Stimulated activated CD8-positive, alpha-beta memory T cell treated with anti-CD3 and anti-CD28 coated beads, Interleukin-4, amount 100 ng/mL, for 4 hours (primary cell): ENCODE results near the gene FAM32A.

ENCODE experiments used
- DNase-seq, 2 donors: peaks; one replicate each; pipeline ENCODE4 v3.0.0-alpha.2; 2020; ENCODE audit warnings: low read depth in 2 of 2, low spot score in 1 of 2

The FAM32A gene

GRCh38 chr19:16201011-16201391 is 15.8 kb downstream of the FAM32A start:
- no peak for DNase-seq

GRCh38 chr19:16202320-16203255 is 17.4 kb downstream of the FAM32A start:
- no peak for DNase-seq

- no peak for DNase-seq
Measured at GRCh38 chr19:16203256-16204004, 18.2 kb downstream of the FAM32A start.

- no peak for DNase-seq
Measured at GRCh38 chr19:16204005-16204294, 18.7 kb downstream of the FAM32A start.

DNA sequence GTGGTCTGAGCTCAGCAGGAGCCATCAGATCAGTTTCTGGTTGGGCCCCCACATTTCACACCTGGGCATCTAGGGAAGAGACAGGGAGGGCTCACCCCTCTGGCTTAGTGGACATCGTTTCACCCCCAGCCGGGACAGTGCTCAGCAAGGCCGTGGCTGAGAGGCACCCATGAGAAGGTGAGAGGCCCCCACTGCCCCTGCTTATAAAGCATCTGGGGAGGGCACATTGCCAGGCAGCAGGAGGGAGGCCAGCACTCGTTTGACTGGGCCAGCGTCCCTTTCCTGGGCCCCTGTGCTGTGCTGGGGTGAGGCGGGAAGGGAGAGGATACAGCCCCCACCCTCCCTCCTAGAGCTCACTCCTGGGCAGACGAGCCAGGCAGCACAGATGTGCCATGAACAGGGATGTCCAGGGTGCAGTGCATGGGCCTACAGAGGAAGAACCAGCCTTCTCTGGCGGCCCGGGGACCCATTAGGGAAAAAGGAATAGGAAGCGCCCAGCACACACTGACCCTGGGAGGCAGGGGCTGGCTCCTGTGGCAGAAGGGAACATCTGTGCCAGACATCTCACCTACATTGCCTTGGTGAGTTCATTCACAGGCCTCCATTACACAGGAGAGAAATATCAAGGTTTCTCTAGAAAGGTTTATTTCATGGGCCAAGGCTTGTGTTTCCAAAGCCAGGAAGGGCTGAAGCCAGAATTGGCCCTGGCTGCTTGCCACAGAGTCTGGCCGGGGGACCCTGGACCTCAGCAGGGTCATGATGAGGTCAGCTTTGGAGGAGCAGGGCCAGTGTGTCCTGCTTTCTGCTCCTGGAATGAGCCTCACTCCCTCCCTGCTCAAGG is 20.2 kb downstream of the FAM32A start:
- DNase-seq = no peak

GRCh38 chr19:16206046-16206605 is 20.9 kb downstream of the FAM32A start:
- no peak for DNase-seq

DNA sequence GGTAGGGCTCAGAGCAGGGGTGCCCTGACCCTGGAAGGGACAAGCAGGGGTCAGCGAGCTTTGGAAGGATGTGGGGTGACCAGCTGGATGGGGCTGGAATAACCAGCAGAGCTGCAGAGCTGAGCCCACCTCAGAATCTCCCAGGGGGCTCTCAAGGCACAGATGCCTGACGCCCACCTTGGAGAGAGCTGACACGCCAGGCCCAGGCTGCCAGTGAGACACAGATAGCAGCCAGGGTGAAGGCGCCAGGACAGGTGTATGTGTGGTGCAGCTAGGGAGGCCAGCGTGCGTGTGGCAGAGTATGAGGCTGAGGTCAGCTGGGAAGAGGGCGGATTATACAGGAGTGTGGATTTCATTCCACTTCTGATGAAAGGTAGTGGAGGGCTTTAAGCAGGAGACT is 21.4 kb downstream of the FAM32A start:
- no peak for DNase-seq

DNA sequence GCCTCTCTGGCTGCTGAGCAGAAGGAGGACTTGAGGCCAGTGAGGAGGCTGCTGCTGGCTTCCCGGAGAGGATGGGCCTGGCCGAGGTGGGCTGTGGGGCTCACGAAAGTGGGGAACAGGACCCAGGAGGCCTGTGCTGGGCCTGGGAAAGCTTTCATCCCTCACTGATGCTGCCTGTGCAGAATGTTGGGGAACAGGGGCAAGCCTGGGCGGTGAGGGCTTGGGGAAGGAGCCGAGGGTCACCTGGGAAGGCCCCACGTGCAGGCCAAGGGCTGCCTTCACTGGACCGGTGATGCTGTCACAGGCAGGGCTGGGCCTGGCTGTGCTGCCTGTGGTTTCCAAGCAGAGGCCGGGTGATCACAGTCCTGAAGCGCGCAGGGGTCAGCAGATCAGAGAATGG is 21.9 kb downstream of the FAM32A start:
- no peak for DNase-seq

DNA sequence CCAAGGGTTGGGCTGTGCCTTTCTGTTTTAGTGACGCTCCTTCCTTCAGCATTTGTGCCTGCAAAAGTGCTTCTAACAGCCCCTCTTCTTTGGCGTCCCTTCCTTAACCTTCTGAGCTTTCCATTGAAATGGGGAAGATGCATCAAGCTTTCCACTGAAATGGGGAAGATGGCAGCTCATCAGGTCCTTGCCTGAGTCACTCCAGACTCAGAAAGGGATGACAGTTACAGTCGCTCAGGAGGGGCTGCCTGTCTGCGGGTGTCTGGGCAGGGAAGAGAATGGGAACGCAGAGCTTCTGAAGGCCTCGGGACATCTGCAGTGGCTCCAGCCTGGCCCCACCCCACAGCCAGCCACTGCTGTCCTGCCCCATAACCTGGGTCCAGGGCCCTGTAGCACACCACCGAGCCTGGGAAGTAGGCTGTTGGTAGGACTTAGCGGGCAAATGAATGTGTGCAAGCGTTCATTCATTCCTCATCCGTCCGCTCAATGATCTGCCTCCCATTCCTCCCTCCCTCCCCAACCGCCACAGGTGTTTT is 22.3 kb downstream of the FAM32A start:
- DNase-seq = no peak

- no peak for DNase-seq
Measured at GRCh38 chr19:16208064-16208759, 23.0 kb downstream of the FAM32A start.

GRCh38 chr19:16208847-16209665 is 23.8 kb downstream of the FAM32A start:
- no peak for DNase-seq

GRCh38 chr19:16210168-16210567 is 25.0 kb downstream of the FAM32A start:
- no peak for DNase-seq

DNA sequence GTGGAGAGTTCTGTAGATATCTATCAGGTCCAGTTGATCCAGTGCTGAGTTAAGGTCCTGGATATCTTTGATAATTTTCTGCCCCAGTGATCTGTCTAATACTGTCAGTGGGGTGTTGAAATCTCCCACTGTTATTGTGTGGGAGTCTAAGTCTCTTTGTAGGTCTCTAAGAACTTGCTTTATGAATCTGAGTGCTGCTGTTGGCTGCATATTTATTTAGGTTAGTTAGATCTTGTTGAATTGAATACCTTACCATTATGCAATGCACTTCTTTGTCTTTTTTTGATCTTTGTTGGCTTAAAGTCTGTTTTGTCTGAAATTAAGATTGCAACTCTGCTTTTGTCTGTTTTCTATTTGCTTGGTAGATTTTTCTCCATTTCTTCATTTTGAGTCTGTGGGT is 27.9 kb downstream of the FAM32A start:
- no peak for DNase-seq

- DNase-seq = no peak
Measured at GRCh38 chr19:16216744-16217670, 31.8 kb downstream of the FAM32A start.

DNA sequence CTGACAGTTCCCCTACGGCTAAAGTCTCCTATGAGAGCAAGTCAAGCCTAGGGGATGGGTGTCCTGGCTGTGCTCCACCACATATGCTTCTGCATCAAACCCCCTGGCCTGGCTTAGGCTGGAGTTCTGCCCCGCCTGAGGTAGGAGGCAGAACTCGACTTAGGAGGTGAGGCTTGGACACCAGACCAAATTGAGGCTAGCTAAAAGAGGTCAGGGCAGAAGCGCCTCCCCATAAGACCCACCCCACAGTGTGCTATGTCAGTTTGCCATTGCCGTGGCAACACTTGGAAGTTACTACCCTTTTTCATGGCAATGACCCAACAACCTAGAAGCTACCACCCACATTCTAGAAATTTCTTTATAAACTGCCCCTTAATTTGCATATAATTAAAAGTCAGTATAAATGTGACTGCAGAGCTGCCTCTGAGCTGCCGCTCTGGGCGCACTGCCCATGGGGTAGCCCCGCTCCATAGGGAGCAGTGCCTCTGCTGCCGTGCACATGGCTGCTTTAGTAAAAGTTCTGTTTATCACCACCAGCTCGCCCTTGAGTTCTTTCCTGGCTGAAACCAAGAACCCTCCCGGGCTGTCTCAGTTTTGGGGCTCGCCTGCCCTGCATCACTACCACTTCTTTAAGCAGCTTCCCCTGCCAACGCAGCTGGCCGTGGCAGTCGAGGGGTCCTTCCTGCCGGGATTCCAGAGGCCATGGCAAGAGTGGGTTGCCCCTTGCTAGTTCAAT is 32.7 kb downstream of the FAM32A start:
- no peak for DNase-seq

DNA sequence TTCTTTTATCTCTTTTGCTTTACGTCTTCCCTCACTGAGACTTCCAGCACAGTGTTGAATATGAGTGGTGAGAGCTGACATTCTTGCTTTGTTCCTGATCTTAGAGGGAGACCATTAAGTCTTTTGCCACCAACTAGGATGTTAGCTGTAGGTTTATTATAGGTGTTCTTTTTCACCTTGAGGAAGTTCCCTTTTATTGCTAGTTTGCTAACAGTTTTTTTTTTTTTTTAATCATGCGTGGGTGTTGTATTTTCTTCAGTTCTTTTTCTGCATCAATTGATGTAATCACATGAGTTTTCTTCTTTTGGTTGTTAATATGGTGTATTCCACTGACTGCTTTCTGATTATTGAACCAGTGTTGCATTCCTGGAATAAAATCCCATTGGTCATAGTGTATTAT is 33.6 kb downstream of the FAM32A start:
- DNase-seq = no peak

GRCh38 chr19:16222806-16223205 is 37.6 kb downstream of the FAM32A start:
- no peak for DNase-seq

GRCh38 chr19:16223746-16224145 is 38.5 kb downstream of the FAM32A start:
- no peak for DNase-seq
